Measurements from ENCODE around the gene FAM177B.

DNA sequence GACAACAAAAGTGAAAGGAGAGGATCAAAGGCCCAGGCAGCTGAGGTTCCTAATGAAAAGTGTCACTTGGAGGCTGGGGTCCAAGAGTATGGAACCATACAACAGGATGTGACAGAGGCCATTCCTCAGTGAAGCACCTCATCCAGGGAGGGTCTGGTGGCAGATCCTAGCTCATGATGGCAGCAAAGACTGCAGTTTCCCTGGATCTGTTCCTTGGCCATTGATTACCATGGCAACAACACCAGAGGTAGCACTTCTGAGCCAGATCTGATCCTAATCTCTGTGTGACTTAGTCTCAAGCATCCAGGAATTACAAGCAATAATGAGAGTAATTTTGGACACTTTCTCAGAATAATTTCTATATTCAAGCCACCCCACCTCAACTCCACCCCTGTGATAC, 12.9 kb downstream of the FAM177B start:
- TF ChIP-seq, protein P1, sequence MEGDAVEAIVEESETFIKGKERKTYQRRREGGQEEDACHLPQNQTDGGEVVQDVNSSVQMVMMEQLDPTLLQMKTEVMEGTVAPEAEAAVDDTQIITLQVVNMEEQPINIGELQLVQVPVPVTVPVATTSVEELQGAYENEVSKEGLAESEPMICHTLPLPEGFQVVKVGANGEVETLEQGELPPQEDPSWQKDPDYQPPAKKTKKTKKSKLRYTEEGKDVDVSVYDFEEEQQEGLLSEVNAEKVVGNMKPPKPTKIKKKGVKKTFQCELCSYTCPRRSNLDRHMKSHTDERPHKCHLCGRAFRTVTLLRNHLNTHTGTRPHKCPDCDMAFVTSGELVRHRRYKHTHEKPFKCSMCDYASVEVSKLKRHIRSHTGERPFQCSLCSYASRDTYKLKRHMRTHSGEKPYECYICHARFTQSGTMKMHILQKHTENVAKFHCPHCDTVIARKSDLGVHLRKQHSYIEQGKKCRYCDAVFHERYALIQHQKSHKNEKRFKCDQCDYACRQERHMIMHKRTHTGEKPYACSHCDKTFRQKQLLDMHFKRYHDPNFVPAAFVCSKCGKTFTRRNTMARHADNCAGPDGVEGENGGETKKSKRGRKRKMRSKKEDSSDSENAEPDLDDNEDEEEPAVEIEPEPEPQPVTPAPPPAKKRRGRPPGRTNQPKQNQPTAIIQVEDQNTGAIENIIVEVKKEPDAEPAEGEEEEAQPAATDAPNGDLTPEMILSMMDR (IDR thresholded peaks at IDR 0.05): no peak
- TF ChIP-seq POLR2A (IDR thresholded peaks at IDR 0.05): no peak
